GM21515 (cell line): Measurements from ENCODE around the gene PTPRN.
"Not testable (repeated sequence)": the region's sequence is repeated elsewhere in the genome, so short reads cannot be mapped to it uniquely, and the experiment has no call there.

Experiments
- ATAC-seq: cut with Tn5 transposase; IDR thresholded peaks from one replicate; pipeline ENCODE4 v1.9.1; 2021; ENCODE audit not compliant: unreplicated experiment

Gene PTPRN

DNA sequence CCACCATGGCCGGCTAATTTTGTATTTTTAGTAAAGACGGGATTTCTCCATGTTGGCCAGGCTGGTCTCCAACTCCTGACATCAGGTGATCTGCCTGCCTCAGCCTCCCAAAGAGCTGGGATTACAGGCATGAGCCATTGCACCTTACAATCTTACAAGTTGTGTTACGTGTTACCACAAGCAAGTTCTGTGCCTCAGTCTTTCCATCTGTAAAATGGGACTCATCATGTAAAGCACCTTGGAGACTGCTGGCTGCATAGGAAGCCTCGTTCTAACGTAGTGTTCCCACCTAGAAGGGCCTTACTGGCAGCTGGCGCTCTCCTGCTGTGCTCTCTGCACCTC is 20.0 kb downstream of the PTPRN start:
- no peak for ATAC-seq

DNA sequence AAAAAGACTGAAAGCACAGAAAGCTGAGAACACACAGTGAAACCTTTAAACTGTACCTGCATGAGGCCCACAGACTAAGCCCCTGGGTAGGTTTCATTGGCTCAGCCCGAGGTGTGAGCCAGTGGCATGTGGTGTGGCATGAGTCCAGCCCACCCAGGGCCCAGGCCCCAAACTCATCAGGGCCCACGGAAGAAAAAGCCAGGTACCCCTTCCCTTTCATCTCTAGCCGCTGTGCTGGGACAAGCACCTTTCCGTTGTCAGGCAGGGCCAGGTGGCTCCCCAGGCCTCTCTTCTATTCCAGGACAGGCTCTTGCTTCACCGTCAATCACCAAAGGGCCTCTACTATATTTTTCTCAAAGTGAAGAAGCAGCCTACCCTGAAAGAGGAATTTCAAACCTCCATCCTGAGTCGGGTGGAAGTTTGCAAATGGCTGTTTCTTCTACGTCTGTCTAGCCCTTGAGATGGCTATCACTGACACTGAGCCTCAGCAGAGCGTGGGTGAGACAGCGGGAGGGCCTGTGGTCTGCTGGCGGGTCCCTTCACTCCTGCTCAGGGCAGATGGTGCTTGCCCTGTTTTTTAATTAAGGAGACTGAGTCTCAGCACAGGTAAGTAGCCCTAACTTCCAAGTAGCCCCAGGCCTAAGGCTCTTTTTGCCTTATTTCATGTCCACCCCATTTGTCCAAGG is 21.5 kb downstream of the PTPRN start:
- ATAC-seq = no peak

GRCh38 chr2:219287116-219287440 is 22.1 kb downstream of the PTPRN start:
- not testable (repeated sequence) for ATAC-seq

DNA sequence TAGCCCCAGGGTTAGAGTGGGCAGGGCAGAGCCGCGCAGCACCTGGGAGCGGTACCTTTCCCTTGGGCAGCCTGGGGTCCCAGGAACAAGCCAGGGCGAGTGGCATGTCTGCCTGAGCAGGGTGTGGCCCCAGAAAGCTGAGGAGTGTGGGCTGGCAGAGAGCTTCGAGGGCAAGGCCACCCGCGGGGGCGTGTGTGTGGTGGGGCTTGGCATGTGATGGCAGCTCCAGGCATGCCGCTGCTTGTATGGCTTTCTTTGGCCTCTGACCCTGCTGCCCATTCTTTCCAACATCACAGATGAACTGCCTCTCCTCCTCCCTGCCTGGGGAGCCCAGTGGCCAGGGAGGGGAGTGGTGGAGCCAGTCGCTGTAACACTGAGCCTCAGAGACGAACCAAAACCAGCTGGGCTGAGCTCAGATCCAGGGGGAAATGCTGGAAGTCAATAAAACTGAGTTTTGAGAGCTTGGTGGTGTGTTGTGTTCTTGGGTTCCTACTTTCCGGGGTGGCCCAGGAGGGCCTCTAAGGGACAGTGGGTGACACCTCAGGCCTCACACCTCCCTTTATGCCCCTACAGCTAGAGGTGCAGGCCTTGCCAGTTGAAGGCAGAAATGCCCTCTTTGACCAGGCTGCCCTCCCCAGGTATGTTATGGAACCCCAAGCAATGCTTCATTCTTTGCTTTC is 22.6 kb downstream of the PTPRN start:
- ATAC-seq = no peak

DNA sequence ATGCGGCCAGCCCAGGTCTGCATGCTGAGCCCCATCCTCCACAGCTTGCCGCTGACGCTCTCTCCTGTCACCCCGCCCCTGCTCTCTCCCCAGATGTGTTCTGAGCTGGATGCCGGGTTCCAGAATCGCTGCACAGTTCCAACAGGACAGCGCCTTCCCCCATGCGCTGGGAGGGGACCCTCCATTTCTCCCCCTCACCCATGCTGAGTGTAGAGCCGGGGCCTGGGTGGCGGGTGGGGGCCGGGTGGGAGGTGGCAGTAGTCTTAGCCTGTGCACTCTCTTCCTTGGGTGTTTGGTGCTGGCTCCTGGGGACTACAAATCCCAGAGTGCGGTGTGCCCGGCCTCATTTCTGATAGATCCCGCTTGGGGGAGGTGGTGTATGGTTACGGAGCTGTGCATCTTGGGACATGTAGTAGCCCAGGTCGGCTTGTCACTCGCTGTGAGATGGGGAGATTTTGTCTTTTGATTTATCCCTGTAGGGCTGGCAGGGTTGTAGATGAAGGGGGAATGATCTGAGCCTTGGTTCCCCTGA is 23.2 kb downstream of the PTPRN start:
- ATAC-seq = no peak

- ATAC-seq = no peak
Observed at GRCh38 chr2:219285373-219285735, 23.8 kb downstream of the PTPRN start.

GRCh38 chr2:219284501-219285372 is 24.5 kb downstream of the PTPRN start:
- no peak for ATAC-seq

- no peak for ATAC-seq
Observed at GRCh38 chr2:219282943-219283581, 26.1 kb downstream of the PTPRN start.

GRCh38 chr2:219282375-219282774 is 26.8 kb downstream of the PTPRN start:
- ATAC-seq = no peak

GRCh38 chr2:219281588-219281987 is 27.6 kb downstream of the PTPRN start:
- ATAC-seq = no peak

DNA sequence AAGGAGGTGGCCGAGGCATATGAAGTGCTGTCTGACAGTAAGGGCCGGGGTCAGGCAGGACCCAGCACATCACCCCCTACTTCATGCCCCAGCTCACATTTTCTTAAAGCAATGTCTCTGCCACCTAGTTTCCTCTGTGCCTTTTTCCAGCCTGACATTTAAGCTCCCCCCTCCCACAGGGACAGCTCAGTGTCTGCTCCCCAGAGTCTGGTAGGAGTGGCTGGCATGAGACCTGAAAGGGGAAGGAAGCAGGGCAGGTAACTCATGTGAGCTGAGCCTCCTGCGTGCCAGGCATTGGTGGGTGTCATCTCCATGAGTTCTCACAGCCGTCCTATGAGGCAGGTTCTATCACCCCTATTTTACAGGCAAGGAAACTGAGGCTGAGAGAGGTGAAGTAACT is 28.6 kb downstream of the PTPRN start:
- no peak for ATAC-seq

GRCh38 chr2:219279916-219280516 is 29.2 kb downstream of the PTPRN start:
- no peak for ATAC-seq

GRCh38 chr2:219279151-219279915 is 29.9 kb downstream of the PTPRN start, which contains the start of gene DNAJB2:
TSS of gene DNAJB2 (plus strand) at chr2:219279366. CDS start at chr2:219279834, 468 bp downstream.
- ATAC-seq = peak; percentile 85

- no peak for ATAC-seq
Observed at GRCh38 chr2:219278655-219279150, 30.5 kb downstream of the PTPRN start.

- ATAC-seq = peak; percentile 29
Observed at GRCh38 chr2:219277703-219278654, 31.2 kb downstream of the PTPRN start.

DNA sequence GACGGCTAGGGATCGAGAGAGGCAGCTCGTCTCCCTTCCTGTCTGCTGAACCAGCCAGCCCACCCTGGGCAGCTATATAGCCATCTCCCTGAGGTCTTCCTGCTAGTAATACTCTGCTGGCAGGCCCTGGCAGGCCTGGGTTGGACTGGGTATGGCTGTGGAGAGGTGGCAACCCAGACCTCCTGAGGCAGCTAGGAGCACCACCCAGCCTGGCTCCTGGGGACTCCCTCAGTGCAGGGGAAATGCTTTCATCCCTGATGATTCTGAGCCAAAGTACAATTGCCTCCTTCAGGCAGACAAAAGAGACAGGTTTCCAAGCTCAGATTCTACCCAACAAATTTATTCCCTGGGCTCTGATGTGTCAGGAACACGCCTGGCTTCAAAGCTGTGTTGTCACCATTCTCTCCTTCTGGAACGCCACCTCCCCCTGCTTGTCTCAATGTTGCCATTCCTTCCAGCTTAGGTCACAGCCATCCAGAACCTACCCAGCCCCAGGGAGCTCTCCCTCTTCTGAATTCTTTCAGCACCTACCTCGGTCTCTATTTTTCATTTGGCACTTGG is 34.8 kb downstream of the PTPRN start:
- no peak for ATAC-seq

GRCh38 chr2:219273937-219274336 is 35.3 kb downstream of the PTPRN start:
- ATAC-seq = no peak

DNA sequence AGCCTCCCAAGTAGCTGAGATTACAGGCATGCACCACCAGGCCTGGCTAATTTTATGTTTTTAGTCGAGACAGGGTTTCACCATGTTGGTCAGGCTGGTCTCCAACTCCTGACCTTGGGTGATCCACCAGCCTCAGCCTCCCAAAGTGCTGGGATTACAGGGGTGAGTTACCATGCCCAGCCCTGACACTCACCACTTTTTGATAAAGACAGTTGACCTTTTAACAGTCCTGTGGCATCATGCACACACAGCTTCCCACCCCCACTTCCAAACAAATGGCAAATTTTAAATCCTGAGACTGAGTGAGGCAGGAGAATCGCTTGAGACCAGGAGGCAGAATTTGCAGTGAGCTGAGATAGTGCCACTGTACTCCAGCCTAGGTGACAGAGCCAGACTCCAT is 36.2 kb downstream of the PTPRN start:
- ATAC-seq = no peak
